HG03064 (cell line): ENCODE measurements around the gene DHRSX.
A peak's percentile ranks its signal among the peaks of the same experiment; 100 is the strongest.
"Not testable (repeated sequence)": the region's sequence is repeated elsewhere in the genome, so short reads cannot be mapped to it uniquely, and the experiment has no call there.

Experiments
- ATAC-seq: cut with Tn5 transposase; IDR thresholded peaks from one replicate; pipeline ENCODE4 v1.9.1; 2021; ENCODE audit warnings: low read depth; ENCODE audit not compliant: unreplicated experiment

The DHRSX gene

GRCh38 chrX:2520539-2520938 is 19.8 kb upstream of the DHRSX start:
- ATAC-seq: no peak

GRCh38 chrX:2519638-2520037 is 18.9 kb upstream of the DHRSX start:
- not testable (repeated sequence) for ATAC-seq

- ATAC-seq: peak; percentile 7
Observed at GRCh38 chrX:2517055-2517454, 16.3 kb upstream of the DHRSX start.

GRCh38 chrX:2516623-2517022 is 15.8 kb upstream of the DHRSX start:
- peak; percentile 58 for ATAC-seq

- no peak for ATAC-seq
Observed at GRCh38 chrX:2514131-2514530, 13.4 kb upstream of the DHRSX start.

GRCh38 chrX:2513121-2513664 is 12.4 kb upstream of the DHRSX start:
- no peak for ATAC-seq

GRCh38 chrX:2512501-2512900 is 11.7 kb upstream of the DHRSX start:
- ATAC-seq: no peak

GRCh38 chrX:2511326-2511725 is 10.6 kb upstream of the DHRSX start:
- no peak for ATAC-seq

- no peak for ATAC-seq
Observed at GRCh38 chrX:2508648-2509335, 8.0 kb upstream of the DHRSX start.

- ATAC-seq: no peak
Observed at GRCh38 chrX:2507904-2508627, 7.3 kb upstream of the DHRSX start.

- ATAC-seq: no peak
Observed at GRCh38 chrX:2507196-2507595, 6.4 kb upstream of the DHRSX start.

- not testable (repeated sequence) for ATAC-seq
Observed at GRCh38 chrX:2505341-2505740, 4.6 kb upstream of the DHRSX start.

GRCh38 chrX:2504706-2505332 is 4.0 kb upstream of the DHRSX start:
- no peak for ATAC-seq

GRCh38 chrX:2503591-2504500 is 3.1 kb upstream of the DHRSX start:
- no peak for ATAC-seq

GRCh38 chrX:2502668-2503519 is 2.1 kb upstream of the DHRSX start:
- ATAC-seq: no peak

GRCh38 chrX:2502120-2502667 is 1.4 kb upstream of the DHRSX start:
- no peak for ATAC-seq

GRCh38 chrX:2501559-2502102 is 855 bp upstream of the DHRSX start:
- no peak for ATAC-seq

- peak; percentile 55 for ATAC-seq
Observed at GRCh38 chrX:2500091-2500802, 529 bp downstream of the DHRSX start.
